ENCODE measurements around the gene PLA2G10.
"Not testable (repeated sequence)": the region's sequence is repeated elsewhere in the genome, so short reads cannot be mapped to it uniquely, and the experiment has no call there.

DNA sequence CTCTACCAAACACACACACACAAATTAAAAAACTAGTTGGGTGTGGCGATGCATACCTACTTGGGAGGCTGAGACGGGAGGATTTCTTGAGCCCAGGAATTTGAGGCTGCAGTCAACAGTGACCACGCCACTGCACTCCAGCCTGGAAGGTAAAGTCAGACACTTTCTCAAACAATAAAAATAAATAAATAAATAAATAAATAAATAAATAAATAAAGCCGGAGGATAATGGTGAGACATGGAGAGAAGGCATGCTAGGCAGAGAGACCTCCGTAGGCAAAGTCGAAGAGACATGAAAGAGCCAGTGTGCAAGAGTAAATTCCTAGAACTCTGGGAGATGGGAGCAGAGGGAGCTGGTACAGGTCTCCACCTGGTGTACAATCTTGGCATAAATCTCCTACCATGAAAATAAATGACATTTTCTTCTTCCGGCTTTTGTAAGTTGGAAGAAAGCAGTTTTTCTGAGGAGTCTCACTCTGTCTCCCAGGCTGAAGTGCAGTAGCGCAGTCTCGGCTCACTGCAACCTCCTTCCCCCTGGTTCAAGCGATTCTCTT lies 46.8 kb upstream of the PLA2G10 start:
- TF ChIP-seq, protein P1, sequence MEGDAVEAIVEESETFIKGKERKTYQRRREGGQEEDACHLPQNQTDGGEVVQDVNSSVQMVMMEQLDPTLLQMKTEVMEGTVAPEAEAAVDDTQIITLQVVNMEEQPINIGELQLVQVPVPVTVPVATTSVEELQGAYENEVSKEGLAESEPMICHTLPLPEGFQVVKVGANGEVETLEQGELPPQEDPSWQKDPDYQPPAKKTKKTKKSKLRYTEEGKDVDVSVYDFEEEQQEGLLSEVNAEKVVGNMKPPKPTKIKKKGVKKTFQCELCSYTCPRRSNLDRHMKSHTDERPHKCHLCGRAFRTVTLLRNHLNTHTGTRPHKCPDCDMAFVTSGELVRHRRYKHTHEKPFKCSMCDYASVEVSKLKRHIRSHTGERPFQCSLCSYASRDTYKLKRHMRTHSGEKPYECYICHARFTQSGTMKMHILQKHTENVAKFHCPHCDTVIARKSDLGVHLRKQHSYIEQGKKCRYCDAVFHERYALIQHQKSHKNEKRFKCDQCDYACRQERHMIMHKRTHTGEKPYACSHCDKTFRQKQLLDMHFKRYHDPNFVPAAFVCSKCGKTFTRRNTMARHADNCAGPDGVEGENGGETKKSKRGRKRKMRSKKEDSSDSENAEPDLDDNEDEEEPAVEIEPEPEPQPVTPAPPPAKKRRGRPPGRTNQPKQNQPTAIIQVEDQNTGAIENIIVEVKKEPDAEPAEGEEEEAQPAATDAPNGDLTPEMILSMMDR (IDR thresholded peaks at IDR 0.05) = not testable (repeated sequence)
- not testable (repeated sequence) for TF ChIP-seq POLR2A (IDR thresholded peaks at IDR 0.05)
